Activated naive CD4-positive, alpha-beta T cell treated with anti-CD3 and anti-CD28 coated beads, Interleukin-2, amount 10 ng/mL, durations not matched to agents 7 days and 5 days (primary cell): ENCODE data around the gene CYTH3.

ENCODE experiments used
- CTCF ChIA-PET: fragments of 350-600 bp; sonication (Branson Sonifier 250); formaldehyde crosslinking; loops from one replicate; lab custom pipeline; 2021; ENCODE audit warnings: antibody characterized with exemption; lab: Charles Lee
- DNase-seq: peaks from one replicate; pipeline ENCODE4 v3.0.0-alpha.2; 2020
- H3K27ac Mint-ChIP-seq: one replicate; pipeline ENCODE4 v1.8.0; 2021; ENCODE audit warnings: mild to moderate bottlenecking, moderate library complexity, mixed read lengths
- H3K27me3 Mint-ChIP-seq: one replicate; pipeline ENCODE4 v1.8.0; 2021; ENCODE audit warnings: mild to moderate bottlenecking, mixed read lengths
- H3K36me3 Mint-ChIP-seq: one replicate; pipeline ENCODE4 v1.8.0; 2021; ENCODE audit warnings: mixed read lengths
- H3K4me1 Mint-ChIP-seq: one replicate; pipeline ENCODE4 v1.8.0; 2021; ENCODE audit warnings: mixed read lengths
- H3K4me3 Mint-ChIP-seq: one replicate; pipeline ENCODE4 v1.8.0; 2021; ENCODE audit warnings: mild to moderate bottlenecking, moderate library complexity, mixed read lengths
- H3K9me3 Mint-ChIP-seq: one replicate; pipeline ENCODE4 v1.8.0; 2021; ENCODE audit warnings: mixed read lengths

The CYTH3 gene

DNA sequence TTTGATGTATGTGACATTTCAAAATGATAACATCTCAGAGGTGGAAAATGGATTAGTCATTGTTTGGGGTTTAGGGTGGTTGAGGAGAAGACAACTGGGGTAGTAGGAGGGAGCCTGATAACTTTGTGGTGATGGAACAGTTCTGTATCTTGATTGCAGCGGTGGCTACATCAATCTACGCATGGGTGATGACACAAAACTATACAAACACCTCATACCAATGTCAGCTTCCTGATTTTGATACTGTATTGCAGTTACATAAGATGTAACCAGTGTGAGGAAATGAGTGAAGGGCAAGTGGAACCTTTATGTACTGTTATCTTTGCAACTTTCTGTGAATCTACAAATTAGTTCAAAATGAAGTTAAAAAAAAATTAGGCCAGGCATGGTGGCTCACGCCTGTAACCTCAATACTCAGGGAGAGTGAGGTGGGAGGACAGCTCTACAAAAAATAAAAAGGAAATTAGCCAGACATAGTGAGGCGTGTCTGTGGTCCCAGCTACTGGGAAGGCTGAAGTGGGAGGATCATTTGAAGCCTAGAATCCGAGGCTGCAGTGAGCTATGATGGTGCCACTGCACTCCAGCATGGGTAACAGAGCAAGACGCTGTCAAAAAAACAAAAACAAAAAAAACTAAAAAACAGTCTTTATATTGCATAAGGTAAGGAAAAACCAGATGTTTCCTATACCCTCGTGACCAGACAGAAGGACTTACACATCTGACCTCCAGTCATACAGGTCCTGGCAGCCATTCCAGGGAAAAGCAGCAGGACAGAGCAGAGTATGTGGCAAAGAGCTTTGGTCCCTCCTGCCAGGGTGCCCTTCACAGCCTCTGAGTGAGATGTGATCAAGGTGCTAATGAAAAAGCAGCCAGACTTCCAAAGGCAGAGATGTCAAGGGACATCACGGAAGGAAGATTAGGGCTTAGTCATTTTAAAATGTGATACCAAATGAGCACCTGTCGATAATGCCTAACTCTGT lies 50.8 kb downstream of the CYTH3 start:
- no peak overlapping the region for H3K4me3 Mint-ChIP-seq
- peaks cover 9% of the 10 kb centered on the region for H3K4me1 Mint-ChIP-seq
- no peaks in the 10 kb centered on the region for H3K9me3 Mint-ChIP-seq
- CTCF ChIA-PET: no interaction called here
- H3K36me3 Mint-ChIP-seq: no peaks in the 10 kb centered on the region
- no peak overlapping the region for H3K27ac Mint-ChIP-seq
- no peak for DNase-seq
- peaks cover 5% of the 10 kb centered on the region for H3K27me3 Mint-ChIP-seq

DNA sequence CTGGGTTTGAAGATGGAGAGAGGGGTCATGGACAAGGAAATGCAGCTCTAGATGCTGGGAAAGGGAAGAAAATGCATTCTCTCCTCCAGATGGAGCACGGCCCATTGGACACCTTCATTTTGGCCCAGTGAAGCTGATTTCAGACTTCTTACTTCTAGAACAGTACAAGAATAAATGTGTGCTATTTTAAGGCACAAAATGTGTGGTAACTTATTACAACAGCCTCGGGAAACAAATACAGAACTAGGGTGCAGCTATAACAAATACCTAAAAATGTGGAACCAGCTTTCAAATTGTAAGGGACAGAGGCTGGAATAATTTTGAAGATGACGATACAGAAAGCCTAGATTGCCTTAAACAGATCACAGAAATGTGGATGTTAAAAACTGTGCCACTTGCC lies 54.1 kb downstream of the CYTH3 start:
- Mint-ChIP-seq H3K9me3 (no peaks in the 10 kb centered on the region), H3K36me3 (no peaks in the 10 kb centered on the region), H3K27me3 (peaks cover 8% of the 10 kb centered on the region), H3K4me1 (peaks cover 9% of the 10 kb centered on the region), H3K27ac (no peak overlapping the region), H3K4me3 (no peak overlapping the region)
- DNase-seq: no peak
- CTCF ChIA-PET: interaction anchor here (0.7 kb wide), 1 partner anchor 215 kb away, joined by 3 read pairs; no protein-coding TSS in a partner anchor

DNA sequence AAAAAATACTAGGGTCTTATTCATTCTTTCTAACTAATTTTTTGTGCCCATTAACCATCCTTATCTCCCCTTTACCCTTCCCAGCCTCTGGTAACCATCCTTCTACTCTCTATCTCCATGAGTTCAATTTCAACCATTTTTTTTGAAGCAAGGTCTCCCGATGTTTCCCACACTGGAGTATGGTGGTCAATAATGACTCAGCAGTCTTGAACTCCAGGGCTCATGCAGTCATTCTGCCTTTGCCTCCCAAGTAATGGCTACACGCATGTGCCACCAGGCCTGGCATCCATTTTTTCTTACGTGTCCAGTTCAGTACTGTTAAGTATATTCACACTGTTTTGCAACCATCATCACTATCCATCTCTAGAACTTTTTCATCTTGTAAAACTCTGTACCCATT lies 60.4 kb downstream of the CYTH3 start:
- Mint-ChIP-seq H3K4me3 (no peak overlapping the region), H3K36me3 (no peaks in the 10 kb centered on the region), H3K4me1 (no peaks in the 10 kb centered on the region), H3K27me3 (peaks cover 20% of the 10 kb centered on the region), H3K27ac (no peak overlapping the region), H3K9me3 (no peaks in the 10 kb centered on the region)
- DNase-seq: no peak
- CTCF ChIA-PET: no interaction called here

DNA sequence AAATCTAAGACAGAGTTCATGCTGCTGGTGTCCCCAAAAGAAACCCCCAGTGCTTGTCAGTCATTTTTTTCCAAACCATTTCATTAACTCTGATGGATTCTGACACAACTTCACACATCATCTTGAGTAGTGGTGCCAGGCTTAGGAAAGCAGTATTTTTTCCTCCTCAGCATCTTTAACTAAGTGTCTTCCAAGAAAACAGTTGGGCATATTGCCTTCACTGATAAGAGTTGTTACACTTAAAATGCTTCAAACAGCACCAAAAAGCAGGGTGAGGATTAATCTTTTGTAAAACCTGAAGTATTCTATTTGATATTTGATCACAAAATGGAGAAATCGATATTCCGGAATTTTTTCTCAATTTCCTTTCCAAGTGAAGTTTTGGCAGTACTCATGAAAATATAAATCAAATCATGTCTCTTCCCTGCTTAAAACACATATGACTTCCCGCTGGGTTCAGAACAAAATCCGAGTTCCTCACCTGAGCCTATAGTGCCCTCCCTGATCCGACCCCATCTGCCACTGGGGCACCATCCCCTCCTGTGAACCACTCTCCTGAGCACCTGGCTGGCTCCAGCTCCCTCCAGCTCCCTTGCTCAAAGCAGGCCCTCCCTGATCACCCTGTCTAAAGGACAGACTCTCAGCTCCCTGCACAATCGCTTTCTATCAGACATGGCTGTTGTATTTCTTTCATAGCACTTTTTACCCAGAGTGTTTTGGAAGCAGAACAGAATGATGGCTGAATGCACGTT lies 61.6 kb downstream of the CYTH3 start:
- H3K27ac Mint-ChIP-seq: no peak overlapping the region
- no peaks in the 10 kb centered on the region for H3K36me3 Mint-ChIP-seq
- DNase-seq: no peak
- H3K4me1 Mint-ChIP-seq: no peaks in the 10 kb centered on the region
- H3K9me3 Mint-ChIP-seq: no peaks in the 10 kb centered on the region
- H3K27me3 Mint-ChIP-seq: peaks cover 20% of the 10 kb centered on the region
- H3K4me3 Mint-ChIP-seq: no peak overlapping the region
- CTCF ChIA-PET: no interaction called here

DNA sequence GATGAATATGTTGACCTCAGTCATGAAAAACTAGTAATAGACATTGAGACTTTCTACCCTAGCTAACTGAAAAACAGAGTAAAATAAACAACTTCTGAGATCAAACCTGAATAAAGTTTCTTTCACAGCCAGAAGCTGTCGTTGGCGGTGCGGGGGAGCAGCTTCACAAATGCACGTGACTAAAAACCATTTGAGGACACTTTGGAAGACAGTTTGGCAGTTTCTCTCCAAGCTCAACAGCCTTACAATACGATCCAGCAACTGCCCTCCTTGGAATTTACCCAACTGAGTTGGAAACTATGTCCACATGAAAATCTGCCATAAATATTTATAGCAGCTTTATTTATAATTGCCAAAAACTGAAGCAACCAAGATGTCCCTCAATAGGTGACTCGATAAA lies 63.1 kb downstream of the CYTH3 start:
- CTCF ChIA-PET: no interaction called here
- Mint-ChIP-seq H3K4me3 (no peak overlapping the region), H3K9me3 (no peaks in the 10 kb centered on the region), H3K27me3 (peaks cover 20% of the 10 kb centered on the region), H3K27ac (no peak overlapping the region), H3K4me1 (no peaks in the 10 kb centered on the region), H3K36me3 (no peaks in the 10 kb centered on the region)
- DNase-seq: no peak

DNA sequence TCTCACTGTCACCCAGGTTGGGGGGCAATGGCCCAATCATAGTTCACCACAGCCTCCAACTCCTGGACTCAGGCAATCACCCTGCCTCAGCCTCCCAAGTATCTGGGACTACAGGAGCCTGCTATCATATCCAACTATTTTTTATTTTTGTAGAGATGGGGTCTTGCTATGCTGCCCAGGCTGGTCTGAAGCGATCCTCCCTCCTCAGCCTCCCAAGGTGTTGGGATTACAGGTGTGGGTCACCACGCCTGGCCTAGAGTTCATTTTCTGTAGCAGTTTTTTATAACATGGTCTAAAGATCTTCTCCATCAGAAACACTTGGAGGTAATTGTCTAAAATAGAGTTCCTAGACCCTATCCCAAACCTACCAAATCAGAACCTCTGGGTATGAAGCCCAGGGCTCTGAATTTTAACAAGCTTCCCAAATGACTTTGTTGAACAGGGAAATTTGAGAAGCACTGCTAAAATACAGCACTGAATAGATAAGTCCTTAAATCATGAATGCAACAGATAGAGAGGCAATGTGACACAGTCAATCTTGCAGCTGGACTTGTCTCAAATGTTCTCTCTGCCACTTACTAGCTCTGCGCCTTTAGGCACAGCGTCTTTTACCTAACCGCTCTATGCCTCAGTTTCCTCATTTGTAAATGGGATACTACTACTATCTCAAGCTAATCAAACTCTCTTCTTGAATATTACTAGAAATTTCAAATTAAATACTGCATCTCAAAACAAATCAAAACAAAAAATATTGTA lies 63.7 kb downstream of the CYTH3 start:
- Mint-ChIP-seq H3K27ac (no peak overlapping the region), H3K36me3 (no peaks in the 10 kb centered on the region), H3K4me3 (no peak overlapping the region), H3K4me1 (no peaks in the 10 kb centered on the region), H3K9me3 (no peaks in the 10 kb centered on the region), H3K27me3 (peaks cover 19% of the 10 kb centered on the region)
- CTCF ChIA-PET: no interaction called here
- no peak for DNase-seq

DNA sequence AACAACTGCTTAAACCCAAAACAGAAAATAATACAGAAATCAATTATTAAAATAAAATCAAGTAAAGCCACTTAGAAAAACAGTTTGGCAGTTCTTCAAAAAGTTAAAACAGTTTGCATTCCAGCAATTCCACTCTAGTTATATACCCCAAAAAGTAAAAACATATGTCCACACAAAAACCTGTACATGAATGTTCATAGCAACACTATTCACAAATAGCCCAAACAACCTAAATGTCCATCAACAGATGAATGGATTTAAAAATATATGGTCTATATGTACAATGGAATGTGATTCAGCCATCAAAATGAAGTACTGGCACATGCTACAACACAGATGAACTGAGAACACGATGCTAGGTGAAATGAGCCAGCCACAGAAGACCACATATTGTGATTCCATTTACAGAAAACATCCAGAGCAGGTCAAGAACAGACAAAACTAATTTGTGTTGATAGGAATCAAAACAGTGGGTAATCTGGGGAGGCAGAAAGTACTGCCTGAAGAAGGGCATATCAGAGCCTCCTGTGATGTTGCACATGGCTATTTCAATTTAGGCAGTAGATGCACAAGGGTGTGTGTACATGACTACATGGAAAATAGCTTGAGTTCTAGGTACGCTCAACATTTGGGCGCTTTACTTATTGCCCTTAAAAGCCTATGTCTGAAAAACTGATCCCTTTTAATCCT lies 66.3 kb downstream of the CYTH3 start:
- CTCF ChIA-PET: no interaction called here
- Mint-ChIP-seq H3K4me1 (no peaks in the 10 kb centered on the region), H3K27ac (no peak overlapping the region), H3K27me3 (peaks cover 14% of the 10 kb centered on the region), H3K9me3 (no peaks in the 10 kb centered on the region), H3K36me3 (no peaks in the 10 kb centered on the region), H3K4me3 (no peak overlapping the region)
- DNase-seq: no peak

DNA sequence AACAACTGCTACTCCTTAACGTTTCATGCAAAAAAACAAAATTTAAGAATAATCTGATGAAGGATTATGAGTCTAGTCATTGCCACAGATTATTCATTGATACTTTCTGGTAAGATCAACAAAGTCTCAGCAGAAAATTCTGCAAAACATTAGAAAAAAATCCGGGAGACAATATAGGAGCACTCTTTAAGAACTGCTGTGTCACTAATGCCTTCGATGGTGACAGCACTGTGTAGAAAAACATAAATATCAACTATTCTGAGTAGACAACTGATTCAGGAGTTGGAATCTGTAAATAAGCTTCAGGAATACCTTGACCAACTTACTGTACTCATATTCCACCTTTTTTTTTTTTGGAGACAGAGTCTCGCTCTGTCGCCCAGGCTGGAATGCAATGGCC lies 69.0 kb downstream of the CYTH3 start:
- CTCF ChIA-PET: no interaction called here
- H3K36me3 Mint-ChIP-seq: no peaks in the 10 kb centered on the region
- H3K27ac Mint-ChIP-seq: no peak overlapping the region
- H3K27me3 Mint-ChIP-seq: peaks cover 16% of the 10 kb centered on the region
- H3K4me3 Mint-ChIP-seq: no peak overlapping the region
- no peaks in the 10 kb centered on the region for H3K9me3 Mint-ChIP-seq
- no peaks in the 10 kb centered on the region for H3K4me1 Mint-ChIP-seq
- no peak for DNase-seq

DNA sequence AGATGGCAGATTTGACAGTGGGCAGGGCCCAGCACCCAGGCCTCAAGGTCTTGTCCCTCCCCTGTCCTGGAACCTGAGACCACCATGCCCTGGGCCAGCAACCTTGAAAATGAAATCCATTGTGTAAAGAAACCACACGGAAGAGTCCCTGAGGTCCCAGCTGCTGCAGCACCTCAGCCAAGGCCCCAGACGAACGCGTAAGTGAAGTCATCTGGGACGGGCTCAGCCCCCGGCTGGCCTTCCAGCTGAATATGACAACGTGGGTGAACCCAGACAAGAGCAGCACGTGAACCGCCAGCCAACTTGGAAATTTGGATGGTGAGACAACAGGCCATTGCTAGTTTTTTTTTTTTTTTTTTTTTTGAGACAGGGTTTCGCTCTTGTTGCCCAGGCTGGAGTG lies 70.3 kb downstream of the CYTH3 start:
- no peak overlapping the region for H3K27ac Mint-ChIP-seq

DNA sequence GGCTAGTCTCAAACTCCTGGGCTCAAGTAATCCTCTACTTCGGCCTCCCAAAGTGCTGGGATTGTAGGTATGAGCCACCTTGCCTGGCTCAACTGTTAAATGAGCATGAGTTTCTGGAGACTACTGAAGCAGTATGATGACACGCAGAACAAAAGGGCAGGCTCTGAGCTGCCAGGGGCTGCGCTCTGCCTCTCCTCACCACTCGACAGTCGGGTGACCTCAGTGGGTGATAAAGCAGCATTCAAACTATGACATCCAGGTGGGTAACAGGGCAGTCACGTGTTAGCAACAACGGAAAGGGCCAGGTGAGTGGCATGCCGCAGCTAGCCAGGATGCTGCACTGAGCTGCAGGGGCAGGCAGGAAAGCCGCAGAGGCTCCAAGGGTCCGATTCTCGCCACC lies 71.5 kb downstream of the CYTH3 start:
- CTCF ChIA-PET: interaction anchor here (0.6 kb wide), 2 partner anchors 373 to 554 kb away, joined by 3 read pairs; no protein-coding TSS in a partner anchor
- Mint-ChIP-seq H3K4me3 (no peak overlapping the region), H3K27me3 (peaks cover 24% of the 10 kb centered on the region), H3K27ac (no peak overlapping the region), H3K4me1 (no peaks in the 10 kb centered on the region), H3K9me3 (no peaks in the 10 kb centered on the region), H3K36me3 (no peaks in the 10 kb centered on the region)
- no peak for DNase-seq

More for the DNA sequence above, 70.3 kb downstream of the CYTH3 start:
- Mint-ChIP-seq H3K36me3 (no peaks in the 10 kb centered on the region), H3K4me3 (no peak overlapping the region), H3K9me3 (no peaks in the 10 kb centered on the region), H3K27me3 (peaks cover 23% of the 10 kb centered on the region), H3K4me1 (no peaks in the 10 kb centered on the region)
- no peak for DNase-seq
- CTCF ChIA-PET: no interaction called here

DNA sequence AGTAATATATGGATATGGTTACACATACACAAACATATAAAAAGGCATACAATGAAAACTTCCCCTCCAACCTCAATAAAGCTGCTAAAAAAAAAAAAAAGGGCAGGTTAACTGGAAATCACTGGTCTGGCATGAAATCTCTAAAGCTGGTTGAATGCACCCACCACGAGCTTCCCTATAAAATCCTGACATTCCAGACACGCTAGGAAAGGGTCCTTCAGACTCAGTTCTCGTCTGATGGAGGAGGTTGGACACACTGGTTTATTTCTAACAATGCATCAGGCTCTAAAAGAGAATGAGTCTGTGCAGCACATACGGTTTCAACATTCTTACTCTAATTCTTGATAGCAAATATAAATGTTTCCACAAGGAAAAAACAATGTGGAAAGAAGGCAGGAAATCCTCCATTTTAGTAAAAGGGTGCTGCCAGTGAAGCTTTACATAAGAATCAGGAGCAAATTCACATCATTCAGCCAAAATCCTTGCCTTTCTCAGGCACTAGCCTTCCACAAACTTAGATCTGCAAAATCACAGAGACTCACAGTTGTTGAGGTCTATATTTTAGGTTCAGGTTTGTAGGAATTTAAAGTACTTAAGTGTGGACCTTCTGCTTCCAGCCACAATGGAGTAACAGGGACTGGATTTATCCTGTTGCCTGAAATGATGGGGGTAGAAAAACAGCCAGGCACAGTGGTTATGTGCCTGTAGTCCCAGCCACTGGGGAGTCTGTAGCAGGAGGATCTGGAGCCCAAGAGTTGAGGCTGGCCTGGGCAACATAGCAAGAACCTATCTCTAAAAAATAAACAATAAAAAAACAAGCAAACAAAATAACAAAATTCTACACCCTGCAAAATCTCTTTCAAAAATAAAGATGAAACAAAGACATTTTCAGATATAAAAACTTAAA lies 73.5 kb downstream of the CYTH3 start:
- no peak for DNase-seq
- no peak overlapping the region for H3K27ac Mint-ChIP-seq
- no peaks in the 10 kb centered on the region for H3K4me1 Mint-ChIP-seq
- no peaks in the 10 kb centered on the region for H3K36me3 Mint-ChIP-seq
- H3K9me3 Mint-ChIP-seq: no peaks in the 10 kb centered on the region
- H3K27me3 Mint-ChIP-seq: peaks cover 24% of the 10 kb centered on the region
- CTCF ChIA-PET: no interaction called here
- no peak overlapping the region for H3K4me3 Mint-ChIP-seq

DNA sequence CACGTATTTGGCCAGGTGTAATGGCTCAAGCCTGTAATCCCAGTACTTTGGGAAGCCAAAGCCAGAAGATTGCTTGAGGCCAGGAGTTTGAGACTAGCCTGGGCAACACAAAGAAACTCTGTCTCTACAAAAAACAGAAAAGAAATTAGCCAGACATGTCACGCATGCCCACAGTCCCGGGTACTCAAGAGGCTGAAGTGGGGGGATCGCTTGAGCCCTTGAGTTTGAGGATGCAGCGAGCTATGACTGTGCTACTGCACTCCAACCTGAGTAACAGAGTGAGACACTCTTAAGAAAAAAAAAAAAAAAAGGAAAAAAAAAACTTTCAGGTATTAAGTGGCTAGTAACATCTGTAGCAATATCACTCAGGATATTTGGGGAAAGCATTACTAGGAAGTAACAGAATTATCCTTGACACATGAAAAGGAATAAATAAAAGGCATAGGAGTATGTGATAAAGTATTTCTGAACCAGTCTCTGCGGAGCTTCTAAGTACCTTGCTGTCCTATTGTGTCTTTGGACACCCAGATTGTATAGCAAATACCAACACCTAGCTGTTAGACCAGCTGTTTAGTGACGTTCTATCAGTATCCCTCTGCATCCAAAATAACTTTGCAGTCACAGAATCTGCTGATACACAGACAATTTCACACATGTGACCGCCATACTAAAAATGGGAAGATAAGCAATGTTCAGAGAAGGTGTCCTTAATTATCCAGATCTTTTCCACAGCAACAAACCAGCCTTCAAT lies 74.4 kb downstream of the CYTH3 start:
- CTCF ChIA-PET: no interaction called here
- H3K9me3 Mint-ChIP-seq: no peaks in the 10 kb centered on the region
- H3K27ac Mint-ChIP-seq: no peak overlapping the region
- no peaks in the 10 kb centered on the region for H3K4me1 Mint-ChIP-seq
- H3K36me3 Mint-ChIP-seq: no peaks in the 10 kb centered on the region
- no peak overlapping the region for H3K4me3 Mint-ChIP-seq
- no peak for DNase-seq
- peaks cover 24% of the 10 kb centered on the region for H3K27me3 Mint-ChIP-seq
